Left lobe of liver (tissue), 2 donors: ENCODE measurements around the gene C10orf120. TPM values are rescaled to one million over a fixed set of nuclear protein-coding genes. Genes with fewer than 3 reads are reported as not detected.

Experiments
- ATAC-seq: fragments of 200-7000 bp; cut with Tn5 transposase; one replicate; pipeline ENCODE4 v1.9.1; 2020; ENCODE audit warnings: mild to moderate bottlenecking, moderate library complexity
- DNase-seq: peaks from one replicate; pipeline ENCODE4 v3.0.0-alpha.2; 2020; ENCODE audit warnings: low spot score
- total RNA-seq: library from RNA; stranded (reverse); gene quantifications from one replicate; pipeline ENCODE4 v1.2.1, GENCODE V29; 2021
- donor health status: DM: no; HTN: no; CAD: no; lungs with moderate emphysema.
- donor health status: DM: no; HTN: yes; CAD: no.

The C10orf120 gene
- total RNA-seq, 1 donor from 2014 or later = not detected

DNA sequence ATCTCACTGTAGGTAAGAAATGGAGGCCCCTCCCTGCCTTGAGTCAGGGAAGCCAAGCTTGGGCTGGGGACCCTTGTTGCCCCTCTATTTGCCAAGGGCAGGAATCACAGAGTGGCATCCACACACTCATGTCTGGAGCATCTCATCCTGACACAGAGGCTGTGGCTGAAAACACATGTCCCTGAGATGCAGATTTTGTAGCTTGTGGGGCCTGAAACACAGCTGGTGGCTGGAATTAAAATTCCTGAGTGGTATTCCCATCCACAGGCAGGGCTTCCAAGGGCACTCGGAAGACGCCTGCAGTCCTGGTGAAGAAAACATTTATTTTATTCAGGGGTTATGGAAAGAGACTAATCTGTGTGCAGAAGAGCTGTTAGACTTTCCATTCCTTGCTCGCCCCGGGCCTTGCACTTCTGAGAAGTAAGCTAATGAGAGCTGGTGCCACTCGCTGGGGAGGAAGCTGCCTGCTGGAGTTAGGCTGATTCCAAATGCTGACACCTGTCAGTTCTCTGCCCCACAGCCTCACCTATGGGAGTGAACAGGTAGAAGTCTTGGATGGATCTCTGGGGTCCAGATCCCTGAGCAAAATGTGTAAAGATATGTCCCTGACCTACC, 36.0 kb downstream of the C10orf120 start:
- no peak for DNase-seq
- no peak for ATAC-seq

DNA sequence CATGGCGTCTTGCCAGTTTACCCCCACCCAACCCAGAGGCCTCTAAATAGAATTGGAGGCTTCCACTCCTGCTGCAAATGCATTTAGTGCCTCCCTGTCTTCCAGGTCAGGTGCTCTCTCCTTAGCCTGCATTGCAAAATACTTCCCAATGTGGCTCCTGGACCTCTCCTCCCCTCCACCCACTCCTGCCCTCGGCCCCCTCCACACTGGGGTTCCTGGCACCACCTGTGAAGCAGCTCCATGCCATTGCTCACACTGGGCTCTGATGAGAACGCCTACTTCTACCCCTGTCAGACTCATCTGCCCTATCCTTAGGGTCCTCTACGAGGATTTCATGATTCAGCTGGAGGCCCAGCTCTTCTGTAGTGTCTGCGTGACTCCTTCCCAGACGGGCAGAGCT, 37.4 kb downstream of the C10orf120 start:
- ATAC-seq (no peak), DNase-seq (no peak)

- no peak for DNase-seq
- no peak for ATAC-seq
Measured at GRCh38 chr10:122660696-122661095, 39.0 kb downstream of the C10orf120 start.

DNA sequence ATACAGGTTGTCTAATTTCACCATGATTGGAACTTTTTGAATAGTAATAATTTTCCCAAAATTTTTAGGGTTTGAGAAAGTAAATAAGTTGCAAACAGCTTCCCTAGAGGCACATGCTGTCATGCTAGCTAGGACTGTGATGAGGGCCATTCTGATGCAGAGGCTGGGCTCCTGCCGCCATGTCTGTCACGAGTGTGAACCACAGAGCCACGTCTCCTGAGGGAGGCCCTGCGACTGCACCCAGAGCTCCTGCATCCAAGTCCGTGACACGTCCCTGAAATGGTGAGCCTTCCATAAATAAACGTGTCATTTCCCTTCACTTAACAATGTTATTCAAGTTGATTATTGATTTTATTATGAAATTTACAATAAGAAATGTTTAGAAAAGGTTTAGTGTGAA, 40.0 kb downstream of the C10orf120 start:
- DNase-seq (no peak), ATAC-seq (no peak)

GRCh38 chr10:122659126-122659525, 40.5 kb downstream of the C10orf120 start:
- DNase-seq (no peak), ATAC-seq (no peak)

DNA sequence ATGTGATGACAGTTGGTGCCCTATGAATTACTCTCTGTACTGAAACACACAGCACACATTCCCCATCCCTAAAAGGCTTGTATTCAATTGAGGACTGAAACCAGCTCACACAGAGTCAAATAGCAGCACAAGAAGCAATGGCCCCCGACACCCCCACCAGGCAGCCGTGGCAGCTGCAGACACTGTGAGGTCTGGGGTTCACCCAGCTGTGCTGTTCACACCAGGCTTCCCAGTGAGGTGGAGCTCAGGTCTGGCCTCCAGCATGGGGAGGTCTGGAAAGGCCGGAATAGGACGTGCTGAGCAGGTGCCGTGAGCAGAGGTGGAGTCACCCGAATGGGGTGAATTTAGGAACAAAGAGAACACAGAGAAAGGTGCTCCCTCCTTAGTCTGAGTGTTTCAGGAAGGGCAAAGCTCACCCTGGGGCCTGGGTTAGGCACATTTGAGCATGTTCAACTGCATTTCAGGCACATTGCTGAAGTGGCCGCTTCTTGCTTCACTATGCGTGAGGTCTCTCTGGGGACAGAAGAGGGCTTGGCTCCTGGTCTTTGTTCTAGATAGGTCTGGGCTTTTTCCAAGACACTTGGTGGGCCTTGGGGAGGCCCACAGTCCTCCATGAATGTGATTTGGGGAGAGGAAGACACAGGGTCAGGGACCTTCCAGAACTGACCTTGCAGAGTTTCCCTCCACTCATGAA, 41.1 kb downstream of the C10orf120 start:
- no peak for ATAC-seq
- no peak for DNase-seq

DNA sequence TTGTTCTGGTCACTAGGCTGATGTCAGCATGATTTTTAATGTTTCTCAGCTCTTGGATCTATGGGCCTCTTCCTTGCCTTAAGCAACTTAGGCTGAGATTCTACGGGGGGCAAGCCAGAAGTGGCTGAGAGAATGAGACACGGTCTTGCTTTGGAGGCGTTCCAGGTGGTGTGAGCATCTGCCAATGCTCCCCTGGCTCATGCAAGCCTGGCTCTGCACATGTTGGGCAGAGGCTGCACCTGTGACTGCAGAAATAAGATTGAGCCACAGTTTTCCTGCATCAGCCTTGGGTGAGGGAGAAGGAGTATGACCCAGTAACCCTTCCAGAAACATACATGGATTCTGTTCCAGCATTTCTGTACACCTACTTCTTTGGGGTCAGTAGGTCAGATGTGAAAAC, 41.9 kb downstream of the C10orf120 start:
- no peak for DNase-seq
- no peak for ATAC-seq

DNA sequence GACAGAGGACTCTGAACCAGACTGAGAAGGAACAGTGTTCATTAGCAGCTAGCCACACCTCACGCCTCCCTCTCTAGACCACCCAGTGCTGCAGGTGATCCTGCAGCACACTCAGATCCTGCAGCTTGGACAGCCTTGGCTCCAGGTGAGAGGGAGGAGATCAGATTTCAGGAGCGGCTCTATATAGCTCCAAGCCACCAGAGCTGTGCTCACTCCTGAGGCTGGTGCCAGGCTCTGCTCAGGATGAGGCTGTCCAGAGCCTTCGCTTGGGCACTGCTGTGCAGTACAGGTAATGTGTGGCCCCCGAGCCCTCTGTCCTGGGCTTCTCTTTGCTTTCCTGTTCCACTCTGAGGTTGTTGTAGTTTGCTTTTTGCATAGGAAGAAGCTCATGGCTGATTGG, 42.4 kb downstream of the C10orf120 start:
- no peak for DNase-seq

GRCh38 chr10:122656741-122657140, 42.9 kb downstream of the C10orf120 start:
- no peak for DNase-seq
- ATAC-seq = no peak

More for the DNA sequence above, 42.4 kb downstream of the C10orf120 start:
- ATAC-seq = no peak

DNA sequence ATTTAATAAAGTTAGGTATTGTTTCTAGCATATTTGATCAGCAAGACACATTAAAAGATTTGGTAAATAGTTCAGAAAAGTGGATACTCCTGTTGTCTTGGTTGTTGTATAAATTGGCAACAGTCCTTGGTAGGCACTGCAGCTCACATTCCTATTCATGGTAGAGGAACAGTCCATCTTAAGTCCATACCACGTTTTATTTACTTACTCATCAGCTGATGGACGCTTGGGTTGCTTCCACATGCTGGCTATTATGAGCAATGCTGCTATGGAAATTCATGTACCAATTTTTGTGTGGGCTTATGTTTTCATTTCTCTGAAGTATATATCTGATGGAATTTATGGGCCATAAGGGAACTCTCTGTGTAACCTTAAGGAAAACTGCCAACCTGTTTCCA, 43.3 kb downstream of the C10orf120 start:
- ATAC-seq (no peak), DNase-seq (no peak)

GRCh38 chr10:122655524-122656307, 43.9 kb downstream of the C10orf120 start:
- DNase-seq (no peak), ATAC-seq (no peak)

- DNase-seq = no peak
- no peak for ATAC-seq
Measured at GRCh38 chr10:122650331-122650730, 49.3 kb downstream of the C10orf120 start.

DNA sequence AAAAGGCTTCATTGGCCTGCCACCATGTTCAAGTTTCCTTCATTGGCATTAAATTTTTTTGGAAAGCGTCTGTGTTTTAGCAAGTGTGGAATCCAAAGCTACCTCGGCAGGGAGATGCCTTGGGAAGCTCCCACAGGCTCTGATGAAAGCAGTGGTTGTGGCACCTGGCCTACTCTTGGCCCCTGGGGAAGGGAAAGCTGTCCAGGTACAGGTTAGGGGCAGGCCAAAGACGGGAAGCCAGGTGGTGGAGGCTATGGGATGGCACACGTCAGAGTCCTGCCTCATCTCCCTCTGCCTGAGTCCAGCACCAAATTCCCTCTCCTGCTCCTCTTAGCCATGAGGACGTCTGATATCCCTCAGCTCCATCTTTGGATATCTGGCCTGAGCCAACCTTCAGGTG, 49.7 kb downstream of the C10orf120 start:
- DNase-seq = peak; percentile 34
- no peak for ATAC-seq

GRCh38 chr10:122648599-122649428, 50.8 kb downstream of the C10orf120 start:
- peak; percentile 85 for ATAC-seq
- DNase-seq = peak; percentile 50

Other genes with a start within 250 kb of the C10orf120 start
- not detected for gene ARMS2, start 245.2 kb downstream of the C10orf120 start, total RNA-seq
- 83.1 TPM for gene HTRA1, start 238.3 kb downstream of the C10orf120 start, total RNA-seq
- 0.15 TPM for gene DMBT1, start 139.1 kb downstream of the C10orf120 start, total RNA-seq
- 1.6 TPM for gene CUZD1, start 146.0 kb upstream of the C10orf120 start, total RNA-seq
- 0.60 TPM for gene FAM24B, start 179.7 kb upstream of the C10orf120 start, total RNA-seq
- not detected for gene FAM24A, start 210.8 kb upstream of the C10orf120 start, total RNA-seq